Omental fat pad (tissue), 4 donors: ENCODE data around the gene CCDC88C. TPM values are rescaled to one million over a fixed set of nuclear protein-coding genes. Genes with fewer than 3 reads are reported as not detected.

Experiments
- ATAC-seq: fragments of 150-250 bp; one replicate; pipeline ENCODE4 v1.9.1; 2016; ENCODE audit warnings: mild to moderate bottlenecking, moderate library complexity; ENCODE audit not compliant: low FRiP score
- DNase-seq: peaks from one replicate; pipeline ENCODE4 v3.0.0-alpha.2; 2019; ENCODE audit warnings: low spot score
- total RNA-seq, 4 donors: library from RNA; depleted of rRNA; stranded (reverse); fragments of >200 nt; gene quantifications; one replicate each; pipeline ENCODE4 v1.1.0, GENCODE V29; 2016
- TF ChIP-seq, protein P1 (sequence below), 3 donors: fragments of 450-650 bp; IDR thresholded peaks; one replicate each; pipeline ENCODE4 v1.5.1; 2016 to 2017; ENCODE audit warnings: antibody characterized with exemption in 3 of 3, mild to moderate bottlenecking in 3 of 3, moderate library complexity in 2 of 3

The CCDC88C gene
- total RNA-seq, 4 donors from 2014 or later, result 4.5 to 36.6 (median 9.4) TPM

GRCh38 chr14:91406982-91407381 is 10.6 kb downstream of the CCDC88C start:
- no peak for DNase-seq
- ATAC-seq, result no peak

GRCh38 chr14:91406451-91406850 is 11.2 kb downstream of the CCDC88C start:
- ATAC-seq (no peak), DNase-seq (no peak)
- TF ChIP-seq, protein P1, sequence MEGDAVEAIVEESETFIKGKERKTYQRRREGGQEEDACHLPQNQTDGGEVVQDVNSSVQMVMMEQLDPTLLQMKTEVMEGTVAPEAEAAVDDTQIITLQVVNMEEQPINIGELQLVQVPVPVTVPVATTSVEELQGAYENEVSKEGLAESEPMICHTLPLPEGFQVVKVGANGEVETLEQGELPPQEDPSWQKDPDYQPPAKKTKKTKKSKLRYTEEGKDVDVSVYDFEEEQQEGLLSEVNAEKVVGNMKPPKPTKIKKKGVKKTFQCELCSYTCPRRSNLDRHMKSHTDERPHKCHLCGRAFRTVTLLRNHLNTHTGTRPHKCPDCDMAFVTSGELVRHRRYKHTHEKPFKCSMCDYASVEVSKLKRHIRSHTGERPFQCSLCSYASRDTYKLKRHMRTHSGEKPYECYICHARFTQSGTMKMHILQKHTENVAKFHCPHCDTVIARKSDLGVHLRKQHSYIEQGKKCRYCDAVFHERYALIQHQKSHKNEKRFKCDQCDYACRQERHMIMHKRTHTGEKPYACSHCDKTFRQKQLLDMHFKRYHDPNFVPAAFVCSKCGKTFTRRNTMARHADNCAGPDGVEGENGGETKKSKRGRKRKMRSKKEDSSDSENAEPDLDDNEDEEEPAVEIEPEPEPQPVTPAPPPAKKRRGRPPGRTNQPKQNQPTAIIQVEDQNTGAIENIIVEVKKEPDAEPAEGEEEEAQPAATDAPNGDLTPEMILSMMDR (IDR thresholded peaks at IDR 0.05), result no peak

More at GRCh38 chr14:91406982-91407381, 10.6 kb downstream of the CCDC88C start:
- TF ChIP-seq, protein P1 (IDR thresholded peaks at IDR 0.05), result no peak

DNA sequence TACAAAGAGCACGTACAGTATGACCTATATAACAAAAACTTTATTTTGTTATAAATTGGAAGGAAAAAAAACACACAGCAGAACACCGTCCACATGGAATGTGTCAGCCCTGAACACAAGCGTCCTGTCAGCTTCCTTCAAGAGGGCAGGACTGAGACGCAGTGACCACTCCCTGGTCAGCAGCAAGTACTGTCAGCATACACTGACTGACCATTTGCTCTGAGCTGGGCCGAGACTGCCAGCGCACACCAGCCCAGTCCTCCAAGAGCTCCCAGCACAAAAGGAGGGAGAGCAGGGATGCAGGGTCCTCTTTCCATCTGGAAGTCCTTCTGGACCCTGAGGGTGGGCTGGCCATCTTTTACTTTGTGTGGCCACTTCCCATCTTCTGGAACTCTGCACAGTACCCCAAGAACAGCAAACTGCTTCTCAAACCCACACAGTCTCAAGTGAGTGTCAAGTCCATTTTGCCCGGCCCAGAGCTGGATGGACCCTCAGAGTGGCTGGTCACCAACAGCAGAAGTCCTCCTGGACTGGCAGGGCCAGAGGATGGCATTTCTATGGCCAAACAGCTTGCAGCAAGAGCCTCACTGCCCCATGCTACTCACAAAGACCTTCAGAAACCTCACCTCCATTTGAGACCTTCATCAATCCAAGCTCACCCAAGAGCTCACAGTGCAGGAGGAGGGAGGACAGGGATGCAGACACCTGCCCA is 11.7 kb downstream of the CCDC88C start:
- no peak for DNase-seq
- TF ChIP-seq, protein P1 (IDR thresholded peaks at IDR 0.05), result no peak
- no peak for ATAC-seq

DNA sequence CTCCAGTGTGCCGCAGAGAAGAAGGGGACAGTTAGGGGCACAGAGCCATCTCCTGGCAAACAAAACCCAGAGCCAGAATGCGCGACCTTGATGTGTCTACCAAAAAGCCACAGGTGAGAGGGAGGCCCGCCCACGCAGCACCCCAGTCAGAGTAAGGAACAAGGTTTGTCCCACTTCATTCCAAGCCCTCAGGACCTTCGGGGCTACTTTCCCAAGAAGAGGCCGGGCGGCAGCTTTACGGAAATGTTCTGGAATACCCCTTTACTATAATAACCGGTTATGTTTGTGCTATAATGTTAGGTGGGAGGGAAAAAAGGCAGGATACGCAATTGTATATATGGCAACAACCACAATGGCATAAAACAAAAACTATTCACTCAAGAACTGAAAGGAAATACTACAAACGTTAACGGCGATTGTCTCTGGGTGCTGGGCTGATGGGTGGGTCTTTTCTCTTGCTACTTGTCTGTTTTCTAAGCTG is 12.3 kb downstream of the CCDC88C start:
- ATAC-seq (no peak), DNase-seq (no peak)
- TF ChIP-seq, protein P1 (IDR thresholded peaks at IDR 0.05), result no peak

DNA sequence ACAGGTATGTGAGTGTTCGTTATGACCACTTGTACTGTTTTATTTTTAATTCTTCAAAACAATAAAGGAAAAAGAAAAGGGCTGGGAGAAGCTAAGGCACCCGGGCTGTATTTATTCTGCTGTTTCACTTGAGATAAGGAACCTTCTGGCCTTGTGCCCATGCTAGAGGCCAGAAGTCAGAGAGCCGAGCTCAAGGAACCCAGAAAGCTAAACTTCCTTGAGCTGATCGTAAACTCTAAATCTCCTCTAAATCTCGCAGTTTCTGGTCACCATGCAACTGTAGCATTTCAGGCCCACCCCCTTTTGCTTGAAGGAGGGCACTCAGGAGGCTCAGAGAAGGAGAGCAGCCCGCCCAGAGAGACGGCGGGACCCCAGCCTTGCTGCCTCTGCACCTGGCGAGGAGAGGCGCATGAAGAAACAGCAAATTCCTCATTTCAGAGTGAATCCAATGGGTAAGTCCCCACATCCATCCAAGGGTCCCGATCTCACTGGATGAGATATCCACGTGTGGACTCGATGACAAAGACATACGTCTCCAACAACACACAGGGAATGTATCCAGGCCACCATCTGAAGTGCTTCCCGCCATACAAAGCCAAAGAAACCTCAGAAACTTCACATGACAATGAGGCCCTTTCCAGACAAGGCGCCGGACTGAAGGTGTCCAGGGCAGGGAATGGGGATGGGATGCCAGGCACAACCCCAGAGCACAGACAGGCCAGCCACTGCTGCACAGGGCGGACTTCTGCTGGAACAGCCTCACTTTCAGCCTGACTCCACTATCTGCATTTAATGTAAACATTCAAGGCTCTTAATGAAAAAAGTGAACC is 14.6 kb downstream of the CCDC88C start:
- DNase-seq (no peak), ATAC-seq (no peak)
- TF ChIP-seq, protein P1 (IDR thresholded peaks at IDR 0.05), result no peak

DNA sequence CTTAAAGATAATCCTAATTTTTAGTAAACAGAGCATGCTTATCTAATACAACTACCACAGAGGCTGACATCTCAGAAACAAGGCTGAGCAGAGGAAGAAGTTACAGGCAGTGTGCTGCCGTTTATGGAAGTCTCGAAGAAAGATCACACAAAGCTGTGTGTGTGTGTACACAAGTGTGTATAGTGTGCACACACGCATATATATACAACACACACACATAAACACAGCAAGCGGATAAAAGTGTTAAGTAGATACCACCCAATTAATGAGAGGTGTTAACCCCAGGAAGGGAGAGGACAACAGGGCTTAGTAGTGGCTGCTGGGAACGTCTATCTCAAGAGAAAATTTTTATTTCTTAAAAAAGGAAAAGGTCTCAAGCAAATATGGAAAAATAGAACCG is 15.3 kb downstream of the CCDC88C start:
- no peak for ATAC-seq
- DNase-seq, result no peak
- TF ChIP-seq, protein P1 (IDR thresholded peaks at IDR 0.05), result no peak
